ENCODE results near the gene C4orf36.

C4orf36 gene

DNA sequence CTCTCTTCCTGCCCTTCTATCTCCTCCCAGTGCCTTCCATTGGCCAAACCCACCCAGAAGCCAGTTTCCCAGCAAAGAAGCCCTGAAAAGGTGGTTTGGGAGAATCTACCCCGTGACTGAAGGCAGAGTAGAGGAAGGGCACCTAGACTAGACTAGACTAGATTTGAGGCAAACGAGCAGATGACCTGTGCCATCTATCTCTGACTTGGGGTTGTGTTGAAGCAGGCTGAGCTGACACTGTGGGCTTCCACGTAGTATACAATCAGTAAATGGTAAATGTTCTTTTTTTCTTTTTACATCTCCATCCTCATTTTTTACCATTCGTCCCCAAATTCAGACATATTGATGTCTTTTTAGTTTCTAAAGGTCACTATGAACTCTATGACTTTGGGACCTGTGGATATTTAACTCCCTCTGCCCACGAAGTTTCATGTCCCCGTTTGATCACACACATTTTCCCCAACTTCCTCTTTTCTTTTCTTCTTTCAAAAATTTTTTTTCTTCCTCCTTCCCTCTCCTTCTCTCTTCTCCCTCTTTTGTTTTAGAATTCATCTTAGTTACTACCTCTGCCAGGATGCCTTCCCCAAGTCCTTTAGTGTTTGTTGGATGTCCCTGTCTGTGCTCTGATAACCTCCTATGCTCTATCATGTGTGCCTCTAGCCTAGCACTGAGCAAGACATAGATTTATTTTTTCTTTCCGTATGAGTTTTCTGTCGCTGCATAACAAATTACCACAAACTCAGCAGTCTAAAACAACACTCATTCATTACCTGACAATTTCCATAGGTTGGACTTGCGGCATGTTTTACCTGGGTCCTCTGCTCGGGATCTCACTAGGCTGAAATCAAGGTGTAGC is 36.4 kb upstream of the C4orf36 start:
- Histone ChIP-seq H3K27me3 (ENCODE audit: insufficient read depth, low read length) (no peaks in the 10 kb centered on the region), H3K9me3 (ENCODE audit: insufficient read depth, low read depth, low read length) (no peaks in the 10 kb centered on the region), H3K9ac (ENCODE audit: low read depth, low read length) (no peak overlapping the region), H3K36me3 (ENCODE audit: insufficient read depth, low read depth, low read length) (no peaks in the 10 kb centered on the region), H3K4me1 (ENCODE audit: insufficient read depth, low read length) (peaks cover 2% of the 10 kb centered on the region; the same call in 1 of the 2 replicates), H3K4me3 (ENCODE audit: low read length) (no peak overlapping the region), H3K27ac (ENCODE audit: low read length) (no peak overlapping the region)

DNA sequence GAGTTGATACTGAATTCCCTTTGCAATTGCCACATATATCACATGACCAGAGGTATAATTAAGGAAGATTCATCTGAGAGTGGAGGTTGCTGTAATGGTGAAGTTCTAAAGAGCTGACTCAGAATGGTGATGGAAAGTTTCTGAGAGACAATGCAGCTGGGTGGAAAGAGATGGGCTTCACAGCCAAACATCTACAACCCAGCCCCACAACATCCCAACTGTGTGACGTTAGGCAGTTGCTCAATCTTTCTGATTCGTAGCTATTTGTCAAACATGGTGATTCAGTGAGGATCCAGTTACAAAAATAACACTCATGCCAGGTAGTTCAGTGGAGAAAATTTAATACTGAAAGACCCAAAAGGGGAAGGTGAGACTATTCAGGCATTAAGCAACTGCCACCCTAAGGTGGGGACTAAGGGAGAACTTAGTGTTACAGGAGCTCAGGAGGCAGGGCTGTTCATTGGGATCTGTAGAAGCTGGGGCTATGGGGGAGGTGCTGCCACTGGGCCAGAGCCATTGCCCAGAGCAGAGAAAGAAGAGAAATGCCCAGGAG is 35.7 kb upstream of the C4orf36 start:
- no peaks in the 10 kb centered on the region for H3K4me1 ChIP-seq (ENCODE audit: insufficient read depth, low read length)
- no peak overlapping the region for H3K4me3 ChIP-seq (ENCODE audit: low read length)
- no peak overlapping the region for H3K27ac ChIP-seq (ENCODE audit: low read length)
- H3K9ac ChIP-seq (ENCODE audit: low read depth, low read length) = no peak overlapping the region
- no peaks in the 10 kb centered on the region for H3K9me3 ChIP-seq (ENCODE audit: insufficient read depth, low read depth, low read length)
- no peaks in the 10 kb centered on the region for H3K36me3 ChIP-seq (ENCODE audit: insufficient read depth, low read depth, low read length)
- H3K27me3 ChIP-seq (ENCODE audit: insufficient read depth, low read length) = no peaks in the 10 kb centered on the region

DNA sequence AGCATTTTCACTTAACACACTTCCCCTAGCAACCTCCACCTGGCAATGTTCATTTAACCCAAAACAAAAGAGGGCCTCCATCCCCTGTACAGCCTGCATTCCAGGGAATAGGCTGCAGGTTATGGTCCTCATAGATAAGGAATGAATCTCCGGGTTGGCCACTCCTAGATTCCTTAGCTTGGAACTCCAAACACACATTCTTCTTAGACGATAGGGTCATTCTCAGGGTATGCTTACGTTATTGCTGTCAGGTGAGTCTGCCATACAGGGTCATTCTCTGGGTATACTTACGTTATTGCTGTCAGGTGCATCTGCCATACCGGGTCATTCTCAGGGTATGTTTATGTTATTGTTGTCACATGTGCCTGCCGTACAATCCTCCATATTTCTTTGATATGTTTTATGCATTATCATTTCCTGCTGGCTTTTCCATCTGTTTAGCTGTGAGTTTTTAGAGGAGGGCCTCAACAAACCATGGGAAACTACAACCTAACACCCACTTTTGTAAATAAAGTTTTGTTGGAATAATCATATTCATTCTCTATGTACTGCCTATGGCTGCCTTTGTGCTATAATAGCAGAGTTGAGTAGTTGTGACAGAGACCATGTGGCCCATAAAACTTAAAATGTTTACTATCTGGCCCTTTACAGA is 34.3 kb upstream of the C4orf36 start:
- H3K27ac ChIP-seq (ENCODE audit: low read length) = no peak overlapping the region
- no peaks in the 10 kb centered on the region for H3K9me3 ChIP-seq (ENCODE audit: insufficient read depth, low read depth, low read length)
- no peaks in the 10 kb centered on the region for H3K36me3 ChIP-seq (ENCODE audit: insufficient read depth, low read depth, low read length)
- no peaks in the 10 kb centered on the region for H3K27me3 ChIP-seq (ENCODE audit: insufficient read depth, low read length)
- no peak overlapping the region for H3K9ac ChIP-seq (ENCODE audit: low read depth, low read length)
- H3K4me1 ChIP-seq (ENCODE audit: insufficient read depth, low read length) = no peaks in the 10 kb centered on the region
- H3K4me3 ChIP-seq (ENCODE audit: low read length) = no peak overlapping the region

DNA sequence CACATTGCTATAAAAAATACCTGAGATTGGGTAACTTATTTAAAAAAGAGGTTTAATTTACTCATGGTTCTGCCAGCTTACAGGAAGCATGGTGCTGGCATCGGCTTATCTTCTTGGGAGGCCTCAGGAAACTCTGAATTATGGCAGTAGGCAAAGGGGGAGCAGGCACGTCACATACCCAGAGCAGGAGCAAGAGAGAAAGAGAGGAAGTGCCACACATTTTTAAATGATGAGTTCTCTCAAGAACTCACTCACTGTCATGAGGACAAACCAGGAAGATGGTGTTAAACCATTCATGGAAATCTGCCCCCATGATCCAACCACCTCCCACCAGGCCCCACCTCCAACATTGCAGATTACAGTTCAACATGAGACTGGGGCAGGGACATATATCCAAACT is 32.6 kb upstream of the C4orf36 start:
- Histone ChIP-seq H3K9me3 (ENCODE audit: insufficient read depth, low read depth, low read length) (no peaks in the 10 kb centered on the region), H3K4me3 (ENCODE audit: low read length) (no peak overlapping the region), H3K27me3 (ENCODE audit: insufficient read depth, low read length) (no peaks in the 10 kb centered on the region), H3K27ac (ENCODE audit: low read length) (no peak overlapping the region), H3K9ac (ENCODE audit: low read depth, low read length) (no peak overlapping the region), H3K4me1 (ENCODE audit: insufficient read depth, low read length) (no peaks in the 10 kb centered on the region), H3K36me3 (ENCODE audit: insufficient read depth, low read depth, low read length) (no peaks in the 10 kb centered on the region)

DNA sequence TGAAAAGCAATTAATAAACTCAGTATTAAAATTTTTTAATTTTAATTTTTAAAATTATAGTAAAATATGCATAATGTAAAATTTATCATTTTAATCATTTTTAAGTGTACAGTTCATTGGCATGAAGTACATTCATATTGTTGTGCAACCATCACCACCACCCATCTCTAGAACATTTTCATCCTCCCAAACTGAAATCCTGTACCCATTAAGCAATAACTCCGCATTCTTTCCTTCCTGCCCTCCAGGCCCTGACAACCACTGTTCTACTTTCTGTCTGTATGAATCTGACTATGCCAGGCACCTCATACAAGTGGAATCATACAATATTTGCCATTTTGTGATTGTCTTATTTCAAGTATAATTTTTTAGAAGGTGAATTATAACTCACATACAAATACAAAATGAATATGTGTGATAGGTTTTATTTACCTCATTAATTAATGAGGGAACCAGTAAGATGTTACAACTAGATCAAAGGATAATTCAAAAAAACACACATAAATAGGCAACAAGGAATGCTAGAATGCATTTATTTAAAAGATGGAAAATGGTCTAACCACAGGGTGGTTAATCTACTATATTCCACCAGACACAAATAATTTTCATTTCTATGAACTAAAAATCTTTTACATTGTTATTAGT is 29.5 kb upstream of the C4orf36 start:
- H3K4me3 ChIP-seq (ENCODE audit: low read length) = no peak overlapping the region
- H3K4me1 ChIP-seq (ENCODE audit: insufficient read depth, low read length) = no peaks in the 10 kb centered on the region

DNA sequence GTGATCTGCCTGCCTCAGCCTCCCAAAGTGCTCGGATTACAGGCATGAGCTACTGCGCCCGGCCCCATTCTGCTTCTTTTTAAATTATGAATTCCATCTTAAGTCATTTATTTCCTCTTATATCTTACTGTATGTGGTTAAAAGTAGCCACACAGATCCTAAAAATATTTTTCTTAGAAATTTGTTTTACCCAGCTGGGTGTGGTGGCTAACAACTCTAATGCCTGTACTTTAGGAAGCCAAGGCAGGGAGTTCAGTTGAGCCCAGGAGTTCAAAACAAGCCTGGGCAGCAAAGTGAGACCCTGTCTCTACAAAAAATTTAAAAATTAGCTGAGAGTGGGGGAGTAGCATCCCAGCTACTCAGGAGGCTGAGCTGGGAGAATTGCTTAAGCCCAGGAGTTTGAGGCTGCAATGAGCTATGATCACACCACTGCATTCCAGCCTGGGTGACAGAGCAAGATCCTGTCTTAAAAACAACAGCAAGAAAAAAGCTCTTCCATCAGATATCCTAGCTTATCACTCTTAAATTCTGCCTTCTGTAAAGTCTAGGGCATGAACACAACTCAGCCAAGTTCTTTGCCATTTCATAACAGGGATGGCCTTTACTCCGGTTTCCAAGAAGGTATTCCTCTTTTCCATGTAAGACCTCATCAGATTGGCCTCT is 27.5 kb upstream of the C4orf36 start:
- Histone ChIP-seq H3K4me3 (ENCODE audit: low read length) (no peak overlapping the region), H3K36me3 (ENCODE audit: insufficient read depth, low read depth, low read length) (no peaks in the 10 kb centered on the region), H3K4me1 (ENCODE audit: insufficient read depth, low read length) (no peaks in the 10 kb centered on the region), H3K27me3 (ENCODE audit: insufficient read depth, low read length) (no peaks in the 10 kb centered on the region), H3K9me3 (ENCODE audit: insufficient read depth, low read depth, low read length) (no peaks in the 10 kb centered on the region), H3K9ac (ENCODE audit: low read depth, low read length) (no peak overlapping the region), H3K27ac (ENCODE audit: low read length) (no peak overlapping the region)

More for the DNA sequence above, 29.5 kb upstream of the C4orf36 start:
- H3K36me3 ChIP-seq (ENCODE audit: insufficient read depth, low read depth, low read length) = no peaks in the 10 kb centered on the region
- H3K27me3 ChIP-seq (ENCODE audit: insufficient read depth, low read length) = no peaks in the 10 kb centered on the region
- no peaks in the 10 kb centered on the region for H3K9me3 ChIP-seq (ENCODE audit: insufficient read depth, low read depth, low read length)
- H3K27ac ChIP-seq (ENCODE audit: low read length) = no peak overlapping the region
- H3K9ac ChIP-seq (ENCODE audit: low read depth, low read length) = no peak overlapping the region

DNA sequence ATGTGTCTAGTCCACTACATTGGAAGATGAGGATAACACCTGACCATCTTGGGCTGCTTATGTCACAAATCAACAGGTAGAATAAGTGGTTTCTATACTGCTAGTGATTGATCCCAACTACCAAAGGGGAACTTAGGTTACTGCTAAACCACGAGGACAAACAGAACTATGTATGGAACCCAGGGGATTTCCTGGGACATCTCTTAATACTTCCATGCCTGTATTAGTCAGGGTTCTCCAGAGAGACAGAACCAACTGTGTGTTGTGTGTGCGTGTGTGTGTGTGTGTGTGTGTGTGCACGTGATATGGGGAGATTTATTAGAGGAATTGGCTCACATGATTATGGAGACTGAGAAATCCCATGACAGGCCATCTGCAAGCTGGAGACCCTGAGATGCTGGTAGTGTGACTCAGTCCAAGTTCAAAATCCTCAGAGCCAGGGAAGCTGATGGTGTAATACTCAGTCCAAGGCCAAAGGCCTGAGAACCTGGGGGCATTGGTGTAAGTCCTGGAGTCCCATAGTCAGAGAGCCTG is 26.4 kb upstream of the C4orf36 start:
- no peaks in the 10 kb centered on the region for H3K27me3 ChIP-seq (ENCODE audit: insufficient read depth, low read length)
- no peaks in the 10 kb centered on the region for H3K4me1 ChIP-seq (ENCODE audit: insufficient read depth, low read length)
- H3K27ac ChIP-seq (ENCODE audit: low read length) = no peak overlapping the region
- H3K4me3 ChIP-seq (ENCODE audit: low read length) = no peak overlapping the region
- H3K9ac ChIP-seq (ENCODE audit: low read depth, low read length) = no peak overlapping the region
- H3K36me3 ChIP-seq (ENCODE audit: insufficient read depth, low read depth, low read length) = no peaks in the 10 kb centered on the region
- H3K9me3 ChIP-seq (ENCODE audit: insufficient read depth, low read depth, low read length) = no peaks in the 10 kb centered on the region

DNA sequence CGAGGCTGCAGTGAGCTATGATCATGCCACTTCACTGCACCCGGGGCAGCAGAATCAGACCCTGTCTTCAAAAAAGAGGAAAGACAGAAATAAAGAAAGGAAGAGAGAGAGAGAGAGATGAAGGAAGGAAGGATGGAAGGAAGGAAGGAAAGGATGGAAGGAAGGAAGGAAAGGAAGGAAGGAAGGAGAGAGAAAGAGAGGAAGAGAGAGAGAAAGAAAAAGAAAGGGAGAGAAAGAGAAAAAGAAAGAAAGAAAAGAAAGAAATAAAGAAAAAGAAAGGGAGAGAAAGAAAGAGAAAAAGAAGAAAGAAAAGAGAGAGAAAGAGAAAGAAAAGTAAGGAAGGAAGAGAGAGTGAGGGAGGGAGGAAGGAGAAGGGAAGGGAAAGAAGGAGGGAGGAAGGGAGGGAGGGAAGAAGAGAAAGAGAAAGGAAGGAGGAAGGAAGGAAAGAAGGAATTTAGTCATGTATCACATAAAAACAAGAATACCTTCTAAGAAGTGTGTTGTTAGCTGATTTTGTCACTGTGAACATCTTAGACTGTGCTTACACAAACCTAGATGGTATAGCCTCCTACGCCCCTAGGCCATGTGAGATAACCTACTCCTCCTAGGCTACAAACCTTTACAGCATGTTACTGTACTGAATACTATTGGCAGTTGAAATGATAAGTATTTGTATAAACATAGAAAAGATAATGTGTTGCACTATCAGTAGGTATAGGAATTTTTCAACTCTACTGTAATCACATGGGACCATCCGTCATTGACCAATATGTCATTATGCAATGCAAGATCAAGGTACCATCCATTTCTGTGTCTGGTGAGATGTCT is 25.2 kb upstream of the C4orf36 start:
- H3K9ac ChIP-seq (ENCODE audit: low read depth, low read length) = no peak overlapping the region
- no peaks in the 10 kb centered on the region for H3K27me3 ChIP-seq (ENCODE audit: insufficient read depth, low read length)
- H3K36me3 ChIP-seq (ENCODE audit: insufficient read depth, low read depth, low read length) = no peaks in the 10 kb centered on the region
- no peak overlapping the region for H3K27ac ChIP-seq (ENCODE audit: low read length)
- no peak overlapping the region for H3K4me3 ChIP-seq (ENCODE audit: low read length)
- H3K4me1 ChIP-seq (ENCODE audit: insufficient read depth, low read length) = no peaks in the 10 kb centered on the region
- no peaks in the 10 kb centered on the region for H3K9me3 ChIP-seq (ENCODE audit: insufficient read depth, low read depth, low read length)

DNA sequence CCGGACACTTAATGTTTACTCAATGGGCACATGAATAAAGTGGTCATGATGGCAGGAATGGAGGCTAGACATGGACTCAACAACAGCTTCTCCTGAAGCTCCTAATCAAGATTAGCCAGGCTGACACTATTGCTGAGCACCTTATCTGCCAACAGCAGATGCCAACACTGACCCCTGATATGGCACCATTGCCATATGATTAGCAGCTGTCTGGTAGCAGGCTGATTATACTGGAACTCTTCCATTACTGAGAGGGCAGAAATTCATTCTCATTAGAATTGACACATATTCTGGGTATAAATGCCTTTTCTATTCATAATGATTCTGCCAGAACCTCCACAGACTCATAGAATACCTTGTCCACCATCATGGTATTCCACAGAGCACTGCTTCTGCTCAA is 24.2 kb upstream of the C4orf36 start:
- no peak overlapping the region for H3K4me3 ChIP-seq (ENCODE audit: low read length)
- no peak overlapping the region for H3K27ac ChIP-seq (ENCODE audit: low read length)
- H3K36me3 ChIP-seq (ENCODE audit: insufficient read depth, low read depth, low read length) = no peaks in the 10 kb centered on the region
- H3K9ac ChIP-seq (ENCODE audit: low read depth, low read length) = no peak overlapping the region
- no peaks in the 10 kb centered on the region for H3K4me1 ChIP-seq (ENCODE audit: insufficient read depth, low read length)
- H3K9me3 ChIP-seq (ENCODE audit: insufficient read depth, low read depth, low read length) = no peaks in the 10 kb centered on the region
- no peaks in the 10 kb centered on the region for H3K27me3 ChIP-seq (ENCODE audit: insufficient read depth, low read length)

DNA sequence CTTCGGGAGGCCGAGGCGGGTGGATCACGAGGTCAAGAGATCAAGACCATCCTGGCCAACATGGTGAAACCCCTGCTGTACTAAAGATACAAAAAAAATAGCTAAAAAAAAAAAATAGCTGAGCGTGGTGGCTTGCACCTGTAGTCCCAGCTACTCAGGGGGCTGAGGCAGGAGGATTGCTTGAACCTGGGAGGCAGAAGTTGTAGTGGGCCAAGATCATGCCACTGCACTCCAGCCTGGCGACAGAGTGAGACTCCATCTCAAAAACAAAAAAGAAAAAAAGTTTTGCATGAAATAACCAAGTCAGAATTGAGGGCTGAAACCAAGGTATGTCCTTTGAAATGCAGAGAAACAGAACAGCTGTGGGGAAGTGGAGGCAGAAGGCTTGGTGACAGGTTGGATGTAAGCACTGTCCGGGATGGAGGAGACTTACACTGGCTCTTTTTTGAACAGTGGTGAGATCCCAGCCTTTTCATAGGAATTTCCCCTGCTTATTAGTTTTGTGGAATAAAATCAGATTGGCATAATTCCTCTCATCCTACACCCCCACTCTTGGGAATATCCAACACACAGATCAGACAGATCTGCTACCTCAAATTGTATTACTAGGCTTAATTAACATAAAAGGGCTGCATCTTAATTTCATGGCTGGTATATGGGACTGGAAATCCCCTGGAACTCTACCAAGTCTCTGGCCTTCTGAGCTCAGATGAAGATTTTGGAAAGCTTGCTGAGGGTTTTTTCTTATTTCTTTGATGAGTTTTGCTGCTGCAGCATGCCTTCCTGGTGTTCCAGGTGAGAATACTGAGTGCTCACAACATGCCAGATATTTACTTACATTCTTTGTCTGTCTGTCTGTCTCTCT is 18.8 kb upstream of the C4orf36 start:
- Histone ChIP-seq H3K9me3 (ENCODE audit: insufficient read depth, low read depth, low read length) (no peaks in the 10 kb centered on the region), H3K4me1 (ENCODE audit: insufficient read depth, low read length) (no peaks in the 10 kb centered on the region), H3K27ac (ENCODE audit: low read length) (no peak overlapping the region)

More for the DNA sequence above, 18.8 kb upstream of the C4orf36 start:
- H3K36me3 ChIP-seq (ENCODE audit: insufficient read depth, low read depth, low read length) = no peaks in the 10 kb centered on the region
- H3K4me3 ChIP-seq (ENCODE audit: low read length) = no peak overlapping the region
- H3K9ac ChIP-seq (ENCODE audit: low read depth, low read length) = no peak overlapping the region
- no peaks in the 10 kb centered on the region for H3K27me3 ChIP-seq (ENCODE audit: insufficient read depth, low read length)
